Stimulated activated CD8-positive, alpha-beta memory T cell treated with anti-CD3 and anti-CD28 coated beads, Interleukin-4, amount 100 ng/mL, for 48 hours (primary cell): Measurements from ENCODE around the gene DGKB.

Experiments
- DNase-seq: peaks from one replicate; pipeline ENCODE4 v3.0.0-alpha.2; 2020

Gene DGKB

GRCh38 chr7:14432924-14433323 lies 469.6 kb downstream of the DGKB start:
- DNase-seq, result no peak

GRCh38 chr7:14430926-14431325 lies 471.6 kb downstream of the DGKB start:
- no peak for DNase-seq

GRCh38 chr7:14425559-14425958 lies 477.0 kb downstream of the DGKB start:
- DNase-seq, result no peak

- DNase-seq, result no peak
Measured at GRCh38 chr7:14424675-14425074, 477.9 kb downstream of the DGKB start.

- DNase-seq, result no peak
Measured at GRCh38 chr7:14420768-14421167, 481.8 kb downstream of the DGKB start.

GRCh38 chr7:14419531-14419930 lies 483.0 kb downstream of the DGKB start:
- no peak for DNase-seq

GRCh38 chr7:14418633-14419032 lies 483.9 kb downstream of the DGKB start:
- DNase-seq, result no peak

- DNase-seq, result no peak
Measured at GRCh38 chr7:14414274-14414986, 488.1 kb downstream of the DGKB start.

- no peak for DNase-seq
Measured at GRCh38 chr7:14407246-14408015, 495.1 kb downstream of the DGKB start.

- no peak for DNase-seq
Measured at GRCh38 chr7:14403587-14403986, 499.0 kb downstream of the DGKB start.

- no peak for DNase-seq
Measured at GRCh38 chr7:14400271-14400670, 502.3 kb downstream of the DGKB start.

- DNase-seq, result no peak
Measured at GRCh38 chr7:14398526-14398925, 504.0 kb downstream of the DGKB start.

GRCh38 chr7:14395860-14396259 lies 506.7 kb downstream of the DGKB start:
- no peak for DNase-seq

GRCh38 chr7:14394786-14395185 lies 507.8 kb downstream of the DGKB start:
- DNase-seq, result no peak

GRCh38 chr7:14389595-14389994 lies 513.0 kb downstream of the DGKB start:
- DNase-seq, result no peak

GRCh38 chr7:14389181-14389591 lies 513.4 kb downstream of the DGKB start:
- DNase-seq, result no peak

- DNase-seq, result no peak
Measured at GRCh38 chr7:14385074-14385473, 517.5 kb downstream of the DGKB start.

- DNase-seq, result no peak
Measured at GRCh38 chr7:14381936-14382335, 520.6 kb downstream of the DGKB start.

GRCh38 chr7:14381306-14381705 lies 521.2 kb downstream of the DGKB start:
- DNase-seq, result no peak

- DNase-seq, result no peak
Measured at GRCh38 chr7:14380881-14381280, 521.7 kb downstream of the DGKB start.

- DNase-seq, result no peak
Measured at GRCh38 chr7:14377646-14378266, 524.8 kb downstream of the DGKB start.

GRCh38 chr7:14376711-14377110 lies 525.8 kb downstream of the DGKB start:
- DNase-seq, result no peak

GRCh38 chr7:14375998-14376397 lies 526.6 kb downstream of the DGKB start:
- DNase-seq, result no peak

- DNase-seq, result no peak
Measured at GRCh38 chr7:14374336-14374735, 528.2 kb downstream of the DGKB start.
